Trophoblast cell (in vitro differentiated cells and primary cell): ENCODE data around the gene LRTM1.

Experiments used
- DNase-seq, 2 donors: peaks; one replicate each; pipeline ENCODE4 v3.0.0-alpha.2; 2016
- H2AFZ ChIP-seq: 2 replicates; pipeline ENCODE4 v1.6.1; 2013; ENCODE audit warnings: low read length, moderate library complexity, mild to moderate bottlenecking; ENCODE audit not compliant: insufficient read depth, poor library complexity
- H2AK5ac ChIP-seq: 2 replicates; pipeline ENCODE4 v1.6.1; 2013; ENCODE audit warnings: mild to moderate bottlenecking, low read length
- H2BK120ac ChIP-seq: 2 replicates; pipeline ENCODE4 v1.6.1; 2013; ENCODE audit warnings: low read length, mild to moderate bottlenecking, moderate library complexity; ENCODE audit not compliant: insufficient read depth, poor library complexity
- H2BK12ac ChIP-seq: 2 replicates; pipeline ENCODE4 v1.6.1; 2013; ENCODE audit warnings: mild to moderate bottlenecking, low read length, moderate library complexity
- H2BK5ac ChIP-seq: 2 replicates; pipeline ENCODE4 v1.6.1; 2013; ENCODE audit warnings: low read length, low read depth, moderate library complexity, mild to moderate bottlenecking; ENCODE audit not compliant: poor library complexity
- H3K14ac ChIP-seq: 2 replicates; pipeline ENCODE4 v1.6.1; 2013; ENCODE audit warnings: mild to moderate bottlenecking, low read length
- H3K18ac ChIP-seq: 2 replicates; pipeline ENCODE4 v1.6.1; 2013; ENCODE audit warnings: mild to moderate bottlenecking, low read length
- H3K23ac ChIP-seq: 2 replicates; pipeline ENCODE4 v1.6.1; 2013; ENCODE audit warnings: low read length
- H3K27ac ChIP-seq: 2 replicates; pipeline ENCODE4 v1.5.1; 2013; ENCODE audit warnings: low read depth, mild to moderate bottlenecking, inconsistent platforms, low read length, moderate library complexity
- H3K27me3 ChIP-seq: 2 replicates; pipeline ENCODE4 v1.6.1; 2013; ENCODE audit warnings: inconsistent platforms, mild to moderate bottlenecking, low read length, moderate library complexity; ENCODE audit not compliant: insufficient read depth
- H3K36me3 ChIP-seq, 2 experiments: 1 replicate in 1 of 2; 2 replicates in 1 of 2; pipeline ENCODE4 v1.6.1; 2013; ENCODE audit warnings: low read length in 2 of 2, mild to moderate bottlenecking in 2 of 2, moderate library complexity in 1 of 2; ENCODE audit not compliant: insufficient read depth in 2 of 2, control insufficient read depth in 1 of 2
- H3K4ac ChIP-seq: 2 replicates; pipeline ENCODE4 v1.6.1; 2013; ENCODE audit warnings: low read depth, mild to moderate bottlenecking, low read length, moderate library complexity
- H3K4me1 ChIP-seq, 2 experiments: 1 replicate in 1 of 2; 2 replicates in 1 of 2; pipeline ENCODE4 v1.6.1; 2013; ENCODE audit warnings: low read length in 2 of 2, mild to moderate bottlenecking in 2 of 2, moderate library complexity in 1 of 2; ENCODE audit not compliant: insufficient read depth in 2 of 2, control insufficient read depth in 1 of 2
- H3K4me2 ChIP-seq: 2 replicates; pipeline ENCODE4 v1.6.1; 2013; ENCODE audit warnings: inconsistent platforms, mild to moderate bottlenecking, low read length, moderate library complexity
- H3K4me3 ChIP-seq: 2 replicates; pipeline ENCODE4 v1.5.1; 2013; ENCODE audit warnings: mild to moderate bottlenecking, low read depth, low read length, inconsistent platforms
- H3K79me1 ChIP-seq: one replicate; pipeline ENCODE4 v1.6.1; 2013; ENCODE audit warnings: low read length
- H3K79me2 ChIP-seq: 2 replicates; pipeline ENCODE4 v1.6.1; 2013; ENCODE audit warnings: low read length, mild to moderate bottlenecking; ENCODE audit not compliant: control insufficient read depth, insufficient read depth, poor library complexity
- H3K9ac ChIP-seq: 2 replicates; pipeline ENCODE4 v1.6.1; 2013; ENCODE audit warnings: mild to moderate bottlenecking, low read length
- H3K9me3 ChIP-seq: 2 replicates; pipeline ENCODE4 v1.6.1; 2013; ENCODE audit warnings: low read depth, mild to moderate bottlenecking, control low read depth, inconsistent platforms, low read length; ENCODE audit not compliant: insufficient read depth
- H4K12ac ChIP-seq: 2 replicates; pipeline ENCODE4 v1.6.1; 2013; ENCODE audit warnings: low read depth, mild to moderate bottlenecking, low read length, moderate library complexity
- H4K8ac ChIP-seq: 2 replicates; pipeline ENCODE4 v1.6.1; 2013; ENCODE audit warnings: low read depth, mild to moderate bottlenecking, low read length, moderate library complexity
- H4K91ac ChIP-seq: one replicate; pipeline ENCODE4 v1.6.1; 2013; ENCODE audit warnings: low read depth, mild to moderate bottlenecking, low read length, moderate library complexity
- WGBS: extraction: QIAGEN DNeasy Blood & Tissue Kit; methylation state at CpG from one replicate; pipeline ENCODE4 v1.1.7; 2013; ENCODE audit warnings: missing lambda C conversion rate; ENCODE audit not compliant: insufficient read length, insufficient coverage; ENCODE audit errors: extremely low coverage; 5-methylcytosine and 5-hydroxymethylcytosine counted together

LRTM1 gene

GRCh38 chr3:54968546-54969172 lies 40.8 kb upstream of the LRTM1 start:
- Histone ChIP-seq H3K4me1 (peaks cover 3 to 7% of the 10 kb centered on the region in 2 experiments), H3K4me2 (no peak overlapping the region), H3K79me1 (peaks cover 8% of the 10 kb centered on the region), H3K4me3 (no peak overlapping the region), H3K27ac (no peak overlapping the region), H3K36me3 (no peaks in the 10 kb centered on the region), H4K12ac (no peak overlapping the region), H2AK5ac (no peak overlapping the region), H2AFZ (no peak overlapping the region), H4K8ac (no peak overlapping the region), H3K23ac (no peak overlapping the region), H3K79me2 (no peaks in the 10 kb centered on the region), H3K9me3 (no peaks in the 10 kb centered on the region), H3K14ac (no peak overlapping the region), H3K9ac (no peak overlapping the region), H3K4ac (no peak overlapping the region), H2BK120ac (peak overlapping the region; percentile 44), H2BK12ac (peak overlapping the region; percentile 30), H4K91ac (peak overlapping the region; percentile 51), H3K27me3 (no peaks in the 10 kb centered on the region), H2BK5ac (no peak overlapping the region), H3K18ac (no peak overlapping the region)
- WGBS = no CpG with 5 or more reads among the region's 5 CpGs
- DNase-seq = peak in 1 of 2 donors; percentile 65

GRCh38 chr3:54967731-54968161 lies 39.9 kb upstream of the LRTM1 start:
- H3K79me1 ChIP-seq = peaks cover 8% of the 10 kb centered on the region

GRCh38 chr3:54966979-54967378 lies 39.1 kb upstream of the LRTM1 start:
- Histone ChIP-seq H3K4ac (no peak overlapping the region), H4K91ac (no peak overlapping the region), H2AK5ac (peak overlapping the region; percentile 79), H4K12ac (no peak overlapping the region), H3K9me3 (no peaks in the 10 kb centered on the region), H2BK12ac (no peak overlapping the region), H2BK120ac (peak overlapping the region; percentile 2), H3K79me2 (no peaks in the 10 kb centered on the region), H3K23ac (no peak overlapping the region), H2BK5ac (no peak overlapping the region), H3K27me3 (no peaks in the 10 kb centered on the region), H4K8ac (no peak overlapping the region), H3K4me3 (no peak overlapping the region), H3K14ac (no peak overlapping the region), H3K4me1 (peaks cover 3 to 7% of the 10 kb centered on the region in 2 experiments), H2AFZ (no peak overlapping the region), H3K36me3 (no peaks in the 10 kb centered on the region), H3K9ac (no peak overlapping the region), H3K79me1 (peaks cover 8% of the 10 kb centered on the region), H3K4me2 (no peak overlapping the region), H3K18ac (no peak overlapping the region), H3K27ac (no peak overlapping the region)
- no peak for DNase-seq
- WGBS = no CpG with 5 or more reads among the region's 6 CpGs

More at GRCh38 chr3:54967731-54968161, 39.9 kb upstream of the LRTM1 start:
- H3K27ac ChIP-seq = no peak overlapping the region
- H3K23ac ChIP-seq = no peak overlapping the region
- no peak overlapping the region for H3K4me3 ChIP-seq
- no peak overlapping the region for H2AFZ ChIP-seq
- DNase-seq = peak; percentile 35 to 78
- H3K14ac ChIP-seq = no peak overlapping the region
- H3K79me2 ChIP-seq = no peaks in the 10 kb centered on the region
- H2BK5ac ChIP-seq = no peak overlapping the region
- H2BK12ac ChIP-seq = no peak overlapping the region
- no peak overlapping the region for H4K12ac ChIP-seq
- H4K8ac ChIP-seq = no peak overlapping the region
- H2AK5ac ChIP-seq = no peak overlapping the region
- peaks cover 3 to 7% of the 10 kb centered on the region in 2 experiments for H3K4me1 ChIP-seq
- no peak overlapping the region for H3K4me2 ChIP-seq
- no peaks in the 10 kb centered on the region for H3K9me3 ChIP-seq
- H3K27me3 ChIP-seq = no peaks in the 10 kb centered on the region
- no peak overlapping the region for H3K9ac ChIP-seq
- no peak overlapping the region for H3K18ac ChIP-seq
- H4K91ac ChIP-seq = no peak overlapping the region
- no CpG with 5 or more reads among the region's 1 CpG for WGBS
- no peak overlapping the region for H2BK120ac ChIP-seq
- no peaks in the 10 kb centered on the region for H3K36me3 ChIP-seq
- H3K4ac ChIP-seq = no peak overlapping the region

- Histone ChIP-seq H3K9me3 (no peaks in the 10 kb centered on the region), H3K14ac (no peak overlapping the region), H3K27me3 (no peaks in the 10 kb centered on the region), H3K4me1 (peaks cover 3 to 7% of the 10 kb centered on the region in 2 experiments), H2BK12ac (peak overlapping the region; percentile 8), H4K91ac (no peak overlapping the region), H3K27ac (no peak overlapping the region), H3K79me2 (no peaks in the 10 kb centered on the region), H3K9ac (no peak overlapping the region), H2AFZ (no peak overlapping the region), H3K4me3 (no peak overlapping the region), H3K4ac (no peak overlapping the region), H2BK120ac (no peak overlapping the region), H3K79me1 (peaks cover 8% of the 10 kb centered on the region), H4K8ac (no peak overlapping the region), H2BK5ac (no peak overlapping the region), H3K36me3 (no peaks in the 10 kb centered on the region), H3K18ac (no peak overlapping the region), H2AK5ac (peak overlapping the region; percentile 65), H3K4me2 (no peak overlapping the region), H3K23ac (no peak overlapping the region), H4K12ac (no peak overlapping the region)
- no peak for DNase-seq
- no CpG with 5 or more reads among the region's 6 CpGs for WGBS
Measured at GRCh38 chr3:54965746-54966145, 37.9 kb upstream of the LRTM1 start.
